Keratinocyte (primary cell): ENCODE measurements around the gene STK38. TPM values are rescaled to one million over a fixed set of nuclear protein-coding genes. Genes with fewer than 3 reads are reported as not detected.

ENCODE experiments used
- DNase-seq: peaks from one replicate; pipeline ENCODE4 v3.0.0-alpha.2; 2011; ENCODE audit warnings: low read depth, missing footprints, low spot score
- FAIRE-seq: peaks from 2 replicates; lab custom pipeline; 2011; peaks lifted over from hg19 to GRCh38; lab: Jason Lieb, UNC
- H2AFZ ChIP-seq: 2 replicates; pipeline ENCODE4 v1.6.0; 2012; ENCODE audit warnings: low read length, control low read depth, inconsistent platforms; ENCODE audit not compliant: control insufficient read depth
- H3K27ac ChIP-seq: 2 replicates; pipeline ENCODE4 v1.5.1; 2011; ENCODE audit warnings: low read length; ENCODE audit not compliant: control insufficient read depth, insufficient read depth
- H3K27me3 ChIP-seq: 3 replicates; pipeline ENCODE4 v1.6.0; 2011; ENCODE audit warnings: low read length; ENCODE audit not compliant: control insufficient read depth, insufficient read depth; ENCODE audit errors: extremely low read depth
- H3K36me3 ChIP-seq, 2 experiments: 2 replicates in 1 of 2; 3 replicates in 1 of 2; pipeline ENCODE4 v1.5.1; 2011; ENCODE audit warnings: low read length in 2 of 2, mild to moderate bottlenecking in 1 of 2; ENCODE audit not compliant: control insufficient read depth in 2 of 2, insufficient read depth in 2 of 2; ENCODE audit errors: extremely low read depth in 1 of 2
- H3K4me1 ChIP-seq: 3 replicates; pipeline ENCODE4 v1.5.1; 2011; ENCODE audit warnings: low read length; ENCODE audit not compliant: control insufficient read depth, insufficient read depth; ENCODE audit errors: extremely low read depth
- H3K4me2 ChIP-seq: 3 replicates; pipeline ENCODE4 v1.6.0; 2011; ENCODE audit warnings: low read depth, low read length; ENCODE audit not compliant: control insufficient read depth, insufficient read depth; ENCODE audit errors: extremely low read depth
- H3K4me3 ChIP-seq, 3 experiments: fragments of 200-600 bp in 1 of 3; sonication (generic) in 1 of 3; 2 replicates in 2 of 3; 3 replicates in 1 of 3; pipeline ENCODE4 v1.5.1; 2011 to 2016; ENCODE audit warnings: low read length in 3 of 3, mild to moderate bottlenecking in 3 of 3, control low read depth in 2 of 3, inconsistent platforms in 1 of 3, low read depth in 1 of 3, mixed read lengths in 1 of 3, mixed run types in 1 of 3, moderate library complexity in 1 of 3; ENCODE audit not compliant: control insufficient read depth in 2 of 3, insufficient read depth in 2 of 3; ENCODE audit errors: extremely low read depth in 1 of 3
- H3K79me2 ChIP-seq: 2 replicates; pipeline ENCODE4 v1.6.0; 2012; ENCODE audit warnings: low read length; ENCODE audit not compliant: control insufficient read depth, insufficient read depth
- H3K9ac ChIP-seq: 3 replicates; pipeline ENCODE4 v1.6.0; 2011; ENCODE audit warnings: low read length; ENCODE audit not compliant: control insufficient read depth, insufficient read depth; ENCODE audit errors: extremely low read depth
- H3K9me1 ChIP-seq: 3 replicates; pipeline ENCODE4 v1.6.0; 2011; ENCODE audit warnings: low read length; ENCODE audit not compliant: control insufficient read depth, insufficient read depth; ENCODE audit errors: extremely low read depth
- H3K9me3 ChIP-seq: 2 replicates; pipeline ENCODE4 v1.5.1; 2012; ENCODE audit warnings: low read depth, low read length; ENCODE audit not compliant: control insufficient read depth
- H4K20me1 ChIP-seq: 3 replicates; pipeline ENCODE4 v1.6.0; 2011; ENCODE audit warnings: low read length; ENCODE audit not compliant: control insufficient read depth, insufficient read depth; ENCODE audit errors: extremely low read depth
- EZH2 ChIP-seq: IDR thresholded peaks from one replicate; pipeline ENCODE4 v1.6.1; 2012; ENCODE audit warnings: inconsistent platforms, mild to moderate bottlenecking, low read length, moderate library complexity
- dilution Hi-C: fragments of 300-500 bp; cut with MboI; formaldehyde crosslinking; loops from one replicate; pipeline ENCODE4 v1.7.0; 2020; ENCODE audit warnings: low sequenced_read_pairs; ENCODE audit not compliant: extremely low pct_ligation_motif_present
- polyA plus RNA-seq, 5 experiments: library from polyadenylated mRNA; depleted of rRNA in 3 of 5; stranded (reverse) in 3 of 5; stranded (forward) in 1 of 5; unstranded in 1 of 5; fragments of >200 nt; gene quantifications; 1 replicate in 1 of 5; 2 replicates in 3 of 5; 3 replicates in 1 of 5; pipeline versions ENCODE4 v1.2.1 to v1.2.3, GENCODE V29; 2011 to 2012; ENCODE audit warnings: missing spikeins in 2 of 5, low read depth in 1 of 5, low replicate concordance in 1 of 5
- TF ChIP-seq, protein P1 (sequence below), 3 experiments: IDR thresholded peaks in 1 of 3; conservative IDR thresholded peaks in 1 of 3; optimal IDR thresholded peaks in 1 of 3; 2 replicates in 2 of 3; 3 replicates in 1 of 3; pipeline versions ENCODE3 to v1.5.1; 2011; ENCODE audit warnings: low read length in 3 of 3, mild to moderate bottlenecking in 3 of 3, moderate library complexity in 2 of 3, control low read depth in 1 of 3, inconsistent platforms in 1 of 3; ENCODE audit not compliant: insufficient read depth in 2 of 3; ENCODE audit errors: extremely low read depth in 1 of 3

The STK38 gene
- polyA plus RNA-seq, 1 donor (not counting 4 experiments of a cell fraction or from before 2014, with no cell fraction given) = 24.4 TPM

DNA sequence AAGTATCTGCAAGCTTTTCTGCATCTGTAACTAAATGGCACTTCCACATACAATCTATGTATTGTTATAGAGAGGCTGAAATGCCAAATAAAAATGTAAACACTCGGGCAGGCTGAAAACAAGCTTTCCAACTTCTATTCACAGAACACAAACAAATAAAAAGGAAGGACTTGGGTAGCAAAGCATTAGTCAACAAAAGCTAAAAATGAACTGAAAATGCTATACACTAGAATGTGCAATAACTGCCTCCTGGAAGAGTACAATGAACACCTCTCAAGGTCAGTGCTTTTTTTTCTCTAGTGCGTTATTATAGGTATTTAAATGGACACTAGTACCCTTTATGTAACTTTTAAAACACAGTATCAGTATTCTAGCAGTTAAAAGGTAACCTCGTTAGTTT, 31.4 kb downstream of the STK38 start:
- Histone ChIP-seq H3K9me1 (no peaks in the 10 kb centered on the region), H3K79me2 (no peaks in the 10 kb centered on the region), H4K20me1 (no peaks in the 10 kb centered on the region), H3K27me3 (no peaks in the 10 kb centered on the region), H2AFZ (no peak overlapping the region), H3K4me3 (no peak overlapping the region), H3K9ac (no peak overlapping the region), H3K27ac (no peak overlapping the region), H3K4me1 (peaks cover 17% of the 10 kb centered on the region), H3K9me3 (no peaks in the 10 kb centered on the region), H3K4me2 (no peak overlapping the region), H3K36me3 (peaks cover 10 to 18% of the 10 kb centered on the region in 2 experiments)
- TF ChIP-seq EZH2 = no peak
- TF ChIP-seq, protein P1, sequence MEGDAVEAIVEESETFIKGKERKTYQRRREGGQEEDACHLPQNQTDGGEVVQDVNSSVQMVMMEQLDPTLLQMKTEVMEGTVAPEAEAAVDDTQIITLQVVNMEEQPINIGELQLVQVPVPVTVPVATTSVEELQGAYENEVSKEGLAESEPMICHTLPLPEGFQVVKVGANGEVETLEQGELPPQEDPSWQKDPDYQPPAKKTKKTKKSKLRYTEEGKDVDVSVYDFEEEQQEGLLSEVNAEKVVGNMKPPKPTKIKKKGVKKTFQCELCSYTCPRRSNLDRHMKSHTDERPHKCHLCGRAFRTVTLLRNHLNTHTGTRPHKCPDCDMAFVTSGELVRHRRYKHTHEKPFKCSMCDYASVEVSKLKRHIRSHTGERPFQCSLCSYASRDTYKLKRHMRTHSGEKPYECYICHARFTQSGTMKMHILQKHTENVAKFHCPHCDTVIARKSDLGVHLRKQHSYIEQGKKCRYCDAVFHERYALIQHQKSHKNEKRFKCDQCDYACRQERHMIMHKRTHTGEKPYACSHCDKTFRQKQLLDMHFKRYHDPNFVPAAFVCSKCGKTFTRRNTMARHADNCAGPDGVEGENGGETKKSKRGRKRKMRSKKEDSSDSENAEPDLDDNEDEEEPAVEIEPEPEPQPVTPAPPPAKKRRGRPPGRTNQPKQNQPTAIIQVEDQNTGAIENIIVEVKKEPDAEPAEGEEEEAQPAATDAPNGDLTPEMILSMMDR (optimal IDR thresholded peaks at IDR 0.05 in 1 of 3, IDR thresholded peaks at IDR 0.05 in 1 of 3, conservative IDR thresholded peaks at IDR 0.05 in 1 of 3; ENCODE audit: extremely low read depth in 1 of 3, insufficient read depth in 2 of 3, low read length in 3 of 3) = no peak
- FAIRE-seq = no peak
- no peak for DNase-seq
- dilution Hi-C loops = no loop called here

DNA sequence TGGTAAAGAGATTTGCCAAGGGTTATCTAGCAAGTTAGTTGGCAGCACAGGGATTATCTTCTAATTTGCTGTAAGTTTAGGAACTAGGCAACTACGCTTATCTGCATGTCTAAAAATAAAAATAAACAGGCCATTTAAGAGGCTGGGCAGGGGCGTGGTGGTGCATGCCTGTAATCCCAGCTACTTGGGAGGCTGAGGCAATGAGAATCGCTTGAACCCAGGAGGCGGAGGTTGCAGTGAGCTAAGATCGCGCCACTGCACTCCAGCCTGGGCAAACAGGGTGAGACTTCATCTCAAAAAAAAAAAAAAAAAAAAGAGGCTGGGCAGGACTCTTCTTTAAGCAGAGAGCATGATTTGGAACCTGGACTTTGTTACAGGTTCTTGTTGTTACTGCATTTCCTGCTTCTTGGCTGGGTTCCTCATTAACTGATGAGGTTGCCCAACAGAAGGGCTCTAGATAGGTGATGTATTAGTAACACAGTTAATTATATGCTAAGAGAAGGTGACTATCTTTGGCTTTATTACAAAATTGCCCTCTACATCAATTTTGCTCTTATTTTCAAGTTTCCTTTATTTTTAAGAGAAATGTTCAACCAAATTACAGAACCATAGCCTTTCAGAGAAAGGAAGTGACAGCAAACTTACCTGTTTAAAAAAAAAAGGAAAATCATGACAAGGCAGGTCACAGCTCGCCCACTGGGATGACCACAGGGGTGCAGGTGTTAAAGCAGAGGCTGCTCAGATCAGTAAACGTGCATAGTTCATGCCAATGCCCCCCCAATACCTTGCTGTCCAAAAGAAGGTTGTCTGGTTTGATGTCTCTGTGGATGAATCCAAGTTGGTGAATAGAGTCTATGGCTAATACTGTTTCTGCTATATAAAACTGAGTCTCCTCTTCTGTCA, 32.5 kb downstream of the STK38 start:
- H3K9me1 ChIP-seq = no peaks in the 10 kb centered on the region
- dilution Hi-C loops = no loop called here
- H3K79me2 ChIP-seq = no peaks in the 10 kb centered on the region
- H3K27ac ChIP-seq = no peak overlapping the region
- peaks cover 17% of the 10 kb centered on the region for H3K4me1 ChIP-seq
- H3K4me2 ChIP-seq = no peak overlapping the region
- no peak for FAIRE-seq
- no peaks in the 10 kb centered on the region for H3K27me3 ChIP-seq
- H4K20me1 ChIP-seq = no peaks in the 10 kb centered on the region
- no peak overlapping the region for H3K4me3 ChIP-seq
- H3K36me3 ChIP-seq = peaks cover 10 to 19% of the 10 kb centered on the region in 2 experiments
- H3K9me3 ChIP-seq = no peaks in the 10 kb centered on the region
- DNase-seq = no peak
- no peak overlapping the region for H3K9ac ChIP-seq
- H2AFZ ChIP-seq = no peak overlapping the region
- no peak for TF ChIP-seq EZH2
- TF ChIP-seq, protein P1 (optimal IDR thresholded peaks at IDR 0.05 in 1 of 3, IDR thresholded peaks at IDR 0.05 in 1 of 3, conservative IDR thresholded peaks at IDR 0.05 in 1 of 3; ENCODE audit: extremely low read depth in 1 of 3, insufficient read depth in 2 of 3, low read length in 3 of 3) = no peak
